Middle frontal gyrus (tissue), 1 donor: ENCODE data around the gene SLC29A3.

Source experiments
- DNase-seq: peaks from one replicate; pipeline ENCODE4 v3.0.0-alpha.2; 2015; ENCODE audit warnings: low spot score; ENCODE audit errors: extremely low spot score

The SLC29A3 gene

DNA sequence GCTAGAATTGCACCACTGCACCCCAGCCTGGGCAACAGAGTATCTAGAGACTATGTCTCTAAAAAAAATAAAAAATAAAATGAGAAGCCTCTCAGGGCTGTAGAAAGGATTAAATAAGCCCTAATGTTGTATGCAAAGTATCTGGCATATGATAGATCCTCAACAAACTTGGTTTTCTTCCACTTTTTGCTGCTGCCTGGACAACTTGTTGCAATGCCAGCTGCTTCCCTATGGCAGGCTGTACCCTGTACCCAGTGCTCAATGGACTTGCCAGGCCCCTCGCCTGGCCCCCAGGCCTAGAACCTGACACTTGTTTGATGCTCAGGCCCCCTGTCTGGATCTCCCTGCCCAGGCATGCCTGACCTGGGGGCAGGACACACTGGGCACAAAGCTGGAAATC is 49.1 kb downstream of the SLC29A3 start:
- DNase-seq, result no peak

DNA sequence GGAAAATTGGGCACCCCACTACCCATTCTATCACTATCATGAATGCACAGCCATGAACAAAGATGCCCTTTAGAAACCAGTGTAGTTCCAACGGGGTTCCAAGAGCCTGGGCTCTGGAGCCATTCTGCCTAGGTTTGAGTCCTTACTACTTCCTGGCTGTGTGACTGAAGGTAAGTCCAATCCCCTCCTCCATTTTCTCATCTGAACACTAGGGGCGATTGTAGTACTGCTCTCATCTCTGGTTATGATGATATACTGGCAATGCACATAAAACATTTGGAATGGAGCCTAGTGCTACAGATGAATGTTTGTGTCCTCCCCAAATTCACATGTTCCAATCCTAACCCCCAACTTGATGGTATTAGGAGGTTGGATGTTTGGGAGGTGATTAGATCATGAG is 49.6 kb downstream of the SLC29A3 start:
- no peak for DNase-seq

DNA sequence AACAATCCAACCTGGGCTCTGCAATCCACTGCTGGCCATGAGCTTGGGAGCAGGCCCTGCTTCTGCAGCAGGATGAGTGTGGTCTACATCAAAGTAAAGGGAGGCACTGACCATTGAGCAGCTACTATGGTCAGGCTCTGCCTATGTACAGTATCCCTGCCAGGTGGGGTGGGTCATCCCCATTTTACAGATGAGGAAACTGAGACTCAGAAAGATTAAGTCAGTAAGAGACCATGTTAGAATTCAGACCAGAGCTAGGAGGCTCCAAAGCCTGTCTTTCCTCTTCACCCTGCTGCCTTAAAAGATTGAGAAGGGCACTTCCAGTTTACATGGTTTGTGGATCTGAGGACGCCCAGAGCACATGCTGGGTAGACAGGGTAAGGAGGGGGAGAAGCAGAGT is 50.5 kb downstream of the SLC29A3 start:
- no peak for DNase-seq

DNA sequence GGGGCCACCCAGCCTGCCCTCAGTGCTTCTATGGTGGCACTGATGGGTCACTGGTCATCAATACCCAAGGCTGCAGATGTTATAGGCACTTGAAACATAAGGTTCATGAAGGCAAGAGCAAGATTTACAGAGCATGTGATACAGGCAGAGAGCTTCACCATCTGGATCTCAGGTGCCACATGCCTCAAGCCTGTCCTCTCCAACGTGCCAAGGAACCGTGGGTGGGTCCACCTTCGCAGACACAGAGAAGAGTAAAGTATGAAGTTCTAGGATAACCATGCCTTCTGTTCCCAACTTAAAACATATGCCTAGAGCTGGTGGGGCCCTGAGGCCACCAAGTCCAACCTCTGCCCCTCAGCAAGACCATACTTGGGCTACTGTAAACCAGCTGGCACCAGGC is 51.0 kb downstream of the SLC29A3 start:
- DNase-seq, result no peak

DNA sequence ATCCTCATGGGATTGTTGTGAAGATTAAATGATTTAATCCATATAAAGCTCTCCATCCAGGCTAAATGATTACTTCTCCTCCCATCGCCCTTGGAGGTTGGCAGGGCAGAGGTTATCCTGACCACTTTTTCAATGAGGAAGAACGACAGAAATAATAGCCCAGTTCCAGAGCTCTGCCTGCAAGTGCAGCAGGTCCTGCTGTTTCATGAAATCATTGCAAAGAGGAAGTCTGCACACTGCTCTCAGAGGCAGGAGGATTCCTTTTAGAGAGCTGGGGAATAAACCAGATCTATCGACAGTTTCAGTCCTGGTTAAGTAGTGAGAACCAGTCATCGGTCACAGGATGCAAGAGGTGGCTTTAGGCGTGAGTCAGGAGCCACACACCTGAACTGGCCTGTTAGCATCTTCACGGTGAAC is 52.7 kb downstream of the SLC29A3 start:
- no peak for DNase-seq

DNA sequence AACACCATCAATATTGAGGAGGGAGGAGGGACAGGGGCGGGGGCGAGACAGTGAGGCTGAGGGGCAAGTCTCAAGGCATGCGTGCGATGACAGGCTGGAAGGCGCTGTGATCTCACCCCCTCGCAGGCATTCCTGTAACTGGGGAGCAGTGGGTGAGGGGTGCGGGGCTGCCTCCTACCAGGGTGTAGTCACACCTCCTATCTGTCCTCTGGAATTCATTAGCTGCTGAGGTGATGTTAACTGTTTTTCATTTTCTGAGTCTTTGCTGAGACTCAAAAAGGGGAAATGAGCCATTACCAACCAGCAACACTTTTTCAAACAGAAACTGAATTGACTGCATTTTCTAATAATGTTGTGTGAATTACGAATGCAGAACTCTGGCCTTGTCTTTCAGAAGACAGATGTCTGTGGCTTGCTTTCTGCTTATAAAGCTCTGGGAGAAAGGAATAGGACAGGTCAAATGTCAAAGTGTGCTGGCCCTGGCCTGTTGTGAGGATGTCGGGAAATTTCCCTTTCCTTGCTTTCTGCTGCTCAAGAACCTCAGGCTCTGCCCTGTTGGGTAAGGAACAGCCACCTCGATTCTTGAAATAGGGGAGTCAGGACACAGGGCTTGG is 53.9 kb downstream of the SLC29A3 start:
- DNase-seq, result no peak

DNA sequence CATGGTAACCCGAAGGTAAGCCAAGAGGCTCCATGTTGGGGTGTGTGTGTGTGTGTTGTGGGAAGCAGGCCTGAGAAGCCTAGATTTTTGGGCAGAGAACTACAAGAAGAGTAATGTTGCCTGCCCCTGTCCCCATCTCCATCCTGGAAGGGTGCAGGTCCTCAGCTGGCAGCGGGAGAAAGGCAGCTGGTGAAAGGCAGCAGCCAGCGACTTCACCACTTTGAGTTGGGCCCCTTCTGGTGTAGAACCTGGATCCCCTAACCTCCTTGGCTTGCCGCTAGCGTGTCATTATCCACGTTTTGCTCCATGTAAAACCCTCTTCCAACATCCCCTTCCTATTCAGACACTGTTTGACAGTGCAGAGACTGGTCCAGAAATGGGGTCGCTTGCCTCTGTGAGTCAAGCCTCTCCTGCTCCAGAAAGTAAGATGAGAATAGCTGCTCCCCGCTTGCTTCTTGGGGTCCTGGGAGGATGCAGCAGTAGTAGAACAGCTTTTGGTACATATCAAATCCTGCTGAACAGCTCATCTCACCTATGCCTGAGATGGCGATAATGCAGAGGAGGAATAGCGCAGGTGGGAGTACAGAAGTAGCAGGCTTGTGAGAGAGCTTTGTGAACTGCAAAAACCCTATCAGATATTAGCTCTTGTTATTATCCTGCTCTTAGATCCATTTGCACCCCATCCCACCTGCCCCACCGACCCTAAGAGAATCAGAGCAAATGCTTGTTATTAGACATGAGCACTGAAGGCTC is 55.6 kb downstream of the SLC29A3 start:
- no peak for DNase-seq

DNA sequence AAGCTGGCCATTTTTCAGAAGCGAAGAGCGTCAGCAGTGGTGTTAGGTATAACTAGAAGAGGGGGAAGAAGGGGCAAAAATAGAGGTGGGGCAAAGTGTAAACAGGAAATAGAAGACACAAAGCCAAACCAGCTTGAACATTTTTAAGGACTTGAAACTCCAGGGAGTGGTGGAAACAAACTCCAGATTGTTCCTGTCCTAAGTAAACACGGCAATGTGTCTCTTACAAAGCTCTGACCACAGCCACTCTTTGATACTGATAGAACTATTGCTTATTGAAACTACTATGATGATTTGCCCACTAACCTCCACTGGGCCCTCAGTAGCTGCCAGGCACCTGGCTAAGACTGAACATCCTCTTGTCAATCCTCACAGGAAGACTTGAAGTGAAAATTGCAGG is 56.9 kb downstream of the SLC29A3 start:
- DNase-seq, result no peak

DNA sequence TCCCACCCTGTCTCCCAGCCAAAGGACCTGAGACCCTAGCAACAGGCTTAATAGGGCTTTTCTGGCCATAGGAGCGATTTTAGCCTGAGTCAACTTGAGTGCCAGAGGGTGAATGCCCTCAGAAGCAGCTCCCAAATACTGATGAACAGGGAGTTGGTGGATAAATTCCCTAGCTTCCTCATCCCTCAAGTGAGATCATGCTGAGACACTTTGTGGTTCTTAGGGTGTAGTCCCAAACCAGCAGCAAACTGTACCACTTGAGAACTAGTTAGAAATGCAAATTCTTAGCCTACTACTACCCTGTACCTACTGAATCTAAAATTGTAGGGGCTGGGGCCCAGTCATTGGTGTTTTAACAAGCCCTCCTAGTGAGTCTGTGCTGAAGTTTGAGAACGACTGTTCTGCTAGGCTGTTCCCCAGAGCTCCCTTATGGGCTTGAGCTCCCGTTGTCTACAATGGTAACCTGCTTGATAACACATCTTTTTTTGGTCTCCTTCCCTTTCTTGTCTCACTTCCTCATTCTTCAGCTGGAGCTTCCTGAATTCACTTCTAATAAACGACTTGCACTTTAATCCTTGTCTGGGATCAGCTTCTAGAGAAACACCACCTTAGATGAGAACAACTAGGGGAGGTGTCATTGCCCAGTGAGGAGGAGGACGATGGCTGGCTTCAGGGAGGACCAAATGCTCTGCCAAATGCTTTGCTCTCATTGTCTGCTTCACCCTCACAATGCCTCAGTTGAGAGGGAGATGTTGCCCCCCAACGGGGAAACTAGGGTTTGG is 59.5 kb downstream of the SLC29A3 start:
- no peak for DNase-seq

DNA sequence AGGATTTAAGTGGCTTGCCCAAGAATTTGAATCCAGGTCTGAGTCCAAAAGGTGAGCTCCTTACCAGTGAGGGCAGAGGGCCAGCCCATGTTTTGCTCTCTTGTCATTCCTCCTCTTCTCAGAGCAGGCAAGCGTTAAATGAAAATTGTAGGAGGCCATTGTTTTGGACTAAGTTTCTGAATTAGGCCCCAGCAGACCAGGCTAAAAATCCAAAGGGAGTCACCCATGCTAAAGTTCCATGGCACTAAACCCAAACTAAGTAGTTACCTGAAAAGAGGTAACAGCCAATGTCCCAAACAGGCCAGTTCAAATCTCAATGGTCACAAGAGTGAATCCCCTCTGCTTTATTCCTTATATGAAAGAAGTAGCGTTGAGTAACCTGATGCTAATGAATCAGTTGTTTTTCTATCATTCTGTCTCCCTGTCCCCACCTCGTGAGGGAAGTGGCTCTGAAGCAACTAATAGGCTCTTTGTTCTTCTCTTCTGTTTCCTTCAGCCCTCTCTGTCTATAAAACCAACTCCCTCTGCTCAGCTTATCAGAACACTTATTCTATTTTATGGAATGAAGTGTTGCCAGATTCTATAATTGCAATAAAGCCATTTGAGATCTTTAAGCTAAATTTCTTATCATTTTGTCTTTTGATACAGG is 60.2 kb downstream of the SLC29A3 start:
- DNase-seq, result no peak

DNA sequence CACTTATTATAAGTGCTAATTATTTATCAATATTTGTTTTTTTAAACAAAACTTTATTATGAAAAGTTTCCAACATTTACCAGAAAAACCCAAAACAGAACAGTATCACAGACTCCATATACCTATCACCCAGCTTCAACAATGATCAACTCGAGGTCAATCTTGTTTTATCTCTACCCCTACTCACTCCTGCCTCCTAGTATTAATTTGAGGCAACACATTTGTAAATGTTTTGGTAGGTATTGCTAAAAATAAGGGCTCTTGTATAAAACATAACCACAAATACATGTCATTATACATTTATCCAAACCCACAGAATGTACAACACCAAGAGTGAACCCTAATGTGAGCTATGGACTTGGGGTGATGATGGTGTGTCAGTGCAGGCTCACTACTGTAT is 61.8 kb downstream of the SLC29A3 start:
- no peak for DNase-seq

DNA sequence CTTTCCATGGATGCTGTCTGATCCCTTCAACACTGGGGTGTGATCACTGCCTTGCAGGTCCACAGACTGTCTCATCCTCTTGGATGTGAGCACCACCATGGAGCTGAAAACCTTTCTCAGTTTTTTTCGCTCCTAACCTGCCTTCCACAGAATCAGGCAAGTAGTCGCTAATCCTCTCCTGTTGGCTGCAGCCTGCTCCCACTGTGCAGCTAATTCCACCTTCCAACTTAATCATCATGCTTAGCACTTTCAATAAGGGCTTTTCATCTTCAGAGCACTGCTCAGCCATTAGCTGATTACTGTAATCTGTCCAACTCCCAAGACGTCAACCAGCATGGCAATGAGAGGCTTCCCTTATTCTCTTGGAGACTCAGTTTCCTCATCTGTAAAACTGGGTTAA is 62.6 kb downstream of the SLC29A3 start:
- no peak for DNase-seq

DNA sequence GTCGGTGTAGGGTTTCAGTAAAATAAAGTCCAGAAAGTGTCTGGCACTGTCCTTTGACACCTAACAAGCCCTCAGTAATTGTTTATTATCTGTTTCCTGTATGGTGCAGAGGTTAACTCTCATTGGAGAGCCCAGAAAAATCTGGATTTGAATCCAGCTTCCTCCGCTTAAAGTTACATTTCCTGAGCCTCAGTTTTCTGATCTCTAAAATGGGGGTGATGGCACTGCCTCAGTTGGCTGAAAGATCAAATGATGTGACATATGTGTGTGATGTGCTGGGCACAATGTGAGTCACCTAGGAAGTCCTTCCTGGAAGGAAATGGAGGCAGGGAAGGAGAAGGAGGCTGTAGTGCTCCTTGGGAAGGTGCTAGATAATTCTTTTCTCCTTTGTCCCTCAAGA is 63.0 kb downstream of the SLC29A3 start:
- no peak for DNase-seq

DNA sequence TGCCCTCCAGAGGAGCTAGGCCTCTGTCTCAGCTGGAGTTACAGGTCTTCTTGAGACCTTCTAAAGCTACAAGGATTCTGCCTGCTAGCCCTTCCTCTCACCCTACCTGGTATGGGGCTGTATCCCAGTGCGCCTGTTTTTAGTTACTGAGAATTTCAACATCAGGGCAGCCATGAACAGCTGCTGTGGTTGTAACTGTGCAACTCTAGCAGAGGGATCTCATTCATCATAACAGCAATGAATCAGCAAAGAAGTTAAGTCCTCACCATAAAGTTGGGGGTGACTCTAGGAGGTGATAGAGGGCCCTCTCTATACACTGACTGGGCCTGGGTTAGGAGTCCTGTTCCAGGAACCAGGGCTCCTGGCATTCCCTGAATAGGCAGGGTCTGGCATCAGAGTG is 63.7 kb downstream of the SLC29A3 start:
- no peak for DNase-seq

DNA sequence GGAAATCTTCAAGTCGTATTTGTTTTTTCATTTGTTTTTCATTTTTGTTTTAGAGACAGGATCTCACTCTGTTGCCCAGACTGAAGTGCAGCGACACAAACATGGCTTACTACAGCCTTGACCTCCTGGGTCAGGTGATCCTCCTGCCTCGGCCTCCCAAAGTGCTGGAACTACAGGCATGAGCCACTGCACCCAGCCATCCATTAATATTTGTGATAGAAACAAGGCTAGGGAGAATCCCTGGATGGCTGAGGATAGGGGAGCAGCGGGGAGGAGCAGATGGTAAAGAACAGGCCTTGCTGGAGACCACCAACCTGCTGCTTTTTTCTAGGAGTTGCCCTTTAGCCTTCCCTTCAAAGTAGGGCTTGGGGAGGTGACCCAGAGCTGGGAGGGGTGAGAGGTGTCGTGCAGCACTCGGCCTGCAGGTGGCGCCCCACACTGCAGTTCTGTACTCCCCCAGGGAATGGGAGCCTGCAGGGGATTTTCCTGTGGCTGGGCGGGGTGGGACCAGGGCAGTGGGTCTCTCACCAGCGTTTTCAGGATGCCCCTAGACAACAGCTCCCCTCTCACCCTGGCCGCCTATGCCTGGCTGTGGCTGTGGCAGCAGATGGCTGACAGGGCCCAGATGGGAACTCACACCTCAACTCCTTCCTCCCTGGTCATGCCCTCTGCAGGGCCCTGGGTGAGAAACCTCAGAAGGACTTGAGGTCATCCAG is 65.1 kb downstream of the SLC29A3 start:
- DNase-seq, result no peak

DNA sequence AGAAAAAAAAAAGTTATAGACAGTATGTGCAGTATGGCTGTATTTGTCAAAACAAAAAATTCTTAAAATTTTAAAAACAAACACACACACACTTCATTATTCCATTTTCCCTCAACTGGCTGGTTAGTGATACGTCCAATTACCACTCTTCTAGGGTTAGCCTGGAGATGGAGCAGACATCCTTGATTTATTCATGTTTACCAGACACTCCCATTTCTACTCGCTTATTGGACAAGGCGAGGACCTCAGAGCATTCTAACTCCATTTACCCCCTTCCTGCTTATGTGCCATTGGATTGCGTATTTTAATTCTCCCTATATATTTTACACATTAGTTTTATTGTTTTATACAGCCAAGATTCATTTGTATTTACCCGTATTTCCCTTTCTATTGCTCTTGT is 69.1 kb downstream of the SLC29A3 start:
- DNase-seq, result no peak

DNA sequence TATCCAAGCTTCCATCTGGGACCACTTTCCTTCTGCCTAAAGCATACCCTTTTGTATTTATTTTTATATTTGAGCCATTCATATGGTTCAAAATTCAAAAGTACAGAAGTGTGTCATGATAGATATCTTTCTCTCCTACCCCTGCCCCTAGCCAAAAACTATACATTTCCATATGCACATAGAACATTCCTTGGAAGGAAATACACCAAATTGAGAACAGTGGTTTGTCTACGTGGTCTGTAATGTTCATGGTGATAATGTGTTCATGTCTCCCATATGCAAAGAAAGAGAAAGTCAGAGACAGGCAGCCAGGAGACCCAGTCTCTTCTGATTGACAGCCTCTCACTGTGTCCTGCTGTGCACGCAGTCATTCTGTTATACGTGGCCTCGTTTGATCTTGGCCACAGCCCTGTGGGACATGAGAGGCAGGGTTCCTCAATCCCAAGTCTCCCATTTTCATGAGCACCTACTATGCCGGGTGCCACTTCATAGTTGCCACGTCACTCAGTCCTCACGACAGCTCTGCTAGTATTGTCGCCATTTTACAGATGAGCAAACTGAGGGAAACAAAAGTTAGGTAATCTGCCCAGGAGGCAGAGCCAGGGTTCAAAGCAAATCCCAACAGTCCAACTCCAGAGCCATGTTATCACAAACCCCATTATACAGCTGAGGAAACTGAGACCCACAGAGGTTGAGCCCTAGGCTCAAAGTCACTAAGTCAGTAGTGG is 69.7 kb downstream of the SLC29A3 start:
- DNase-seq, result no peak

DNA sequence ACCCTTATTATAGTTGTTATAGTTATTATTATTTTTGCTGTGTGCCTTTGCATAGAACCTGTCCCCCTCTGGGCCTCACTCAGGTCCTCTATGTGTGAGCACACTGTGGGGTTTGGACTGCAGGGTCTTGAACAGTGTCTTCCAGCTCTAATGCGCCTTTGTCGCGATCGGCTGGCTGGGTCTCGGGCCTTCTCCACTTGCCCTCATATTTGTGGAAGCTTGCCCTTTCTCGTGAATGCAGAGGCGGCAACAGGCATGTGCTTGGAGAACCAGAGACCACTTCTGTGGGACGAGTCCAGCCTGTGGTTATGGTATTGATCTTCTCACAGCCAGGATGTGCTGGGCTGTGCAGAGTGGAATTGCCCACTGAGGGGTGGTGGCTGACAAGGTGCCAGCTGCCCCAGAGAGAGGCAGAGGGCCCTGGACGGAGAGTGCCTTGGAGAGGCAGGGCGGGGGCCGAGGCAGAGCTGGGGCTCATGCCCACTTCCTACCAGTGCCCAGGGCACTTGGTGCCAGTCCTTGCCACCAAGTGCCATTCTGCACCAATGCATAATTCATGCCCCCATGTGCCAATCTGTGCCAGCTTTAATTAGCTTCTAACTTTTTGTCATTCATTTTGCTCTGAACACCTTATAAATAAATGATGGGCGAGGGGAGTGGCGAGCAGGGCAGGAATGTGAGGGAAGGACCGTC is 70.9 kb downstream of the SLC29A3 start:
- no peak for DNase-seq

DNA sequence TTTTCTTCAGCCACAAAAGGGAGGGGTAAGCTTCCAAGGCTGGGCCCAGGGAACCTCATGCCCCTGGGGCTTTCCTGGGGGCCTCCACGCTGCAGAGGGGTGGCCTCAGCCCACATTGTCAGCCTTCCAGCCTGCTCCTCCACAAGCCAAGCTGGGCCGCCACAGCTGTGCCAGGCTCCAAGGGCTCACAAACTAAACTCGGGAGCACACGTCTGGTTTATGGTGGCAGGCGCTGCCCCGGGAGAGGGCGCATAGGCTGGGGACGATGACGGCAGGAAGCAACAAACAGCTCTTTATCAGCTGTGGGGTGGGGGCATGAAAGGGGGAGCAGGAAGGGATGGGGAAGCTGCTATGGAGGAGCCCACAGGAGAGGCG is 71.4 kb downstream of the SLC29A3 start:
- no peak for DNase-seq
